Bronchial smooth muscle cell (primary cell): ENCODE results near the gene RNF180. TPM values are rescaled to one million over a fixed set of nuclear protein-coding genes. Genes with fewer than 3 reads are reported as not detected.

ENCODE experiments used
- total RNA-seq: library from RNA; depleted of rRNA; stranded (reverse); fragments of >200 nt; gene quantifications from 2 replicates; pipeline ENCODE4 v1.2.1, GENCODE V29; 2014

Gene RNF180
- 0.26 and 0.63 TPM in 2 replicates for total RNA-seq

GRCh38 chr5:64165500-64166200, at the start of gene RNF180:
TSS of gene RNF180 (plus strand) at chr5:64165843. CDS start at chr5:64200808, 34,965 bp downstream.

Other genes with a start within 250 kb of the RNF180 start
- gene HTR1A, start 203.4 kb upstream of the RNF180 start, total RNA-seq, result not detected in 2 replicates